K562 (cell line): ENCODE results near the gene KNSTRN. TPM values are rescaled to one million over a fixed set of nuclear protein-coding genes. Genes with fewer than 3 reads are reported as not detected.
A peak's percentile ranks its signal among the peaks of the same experiment; 100 is the strongest.

ENCODE experiments used
- ELF4 ChIP-seq: fragments of 450-650 bp; formaldehyde crosslinking; IDR thresholded peaks from 2 replicates; pipeline ENCODE4 v1.4.0; 2022; ENCODE audit warnings: missing genetic modification characterization
- EWSR1 ChIP-seq: fragments of 450-650 bp; IDR thresholded peaks from 2 replicates; pipeline ENCODE4 v1.6.1; 2018; ENCODE audit warnings: borderline replicate concordance, mild to moderate bottlenecking, low read depth, moderate library complexity; ENCODE audit not compliant: partially characterized antibody
- HMG20B ChIP-seq: fragments of 250-450 bp; sonication (Bioruptor Pico); IDR thresholded peaks from 2 replicates; pipeline ENCODE4 v1.5.0; 2021; ENCODE audit warnings: mild to moderate bottlenecking
- KDM4B ChIP-seq, 2 experiments: fragments of 450-650 bp in 1 of 2; sonication (generic) in 1 of 2; IDR thresholded peaks; 2 replicates each; pipeline ENCODE4 v1.6.1; 2016 to 2017; ENCODE audit warnings: borderline replicate concordance in 2 of 2, antibody characterized with exemption in 1 of 2, low read depth in 1 of 2, mild to moderate bottlenecking in 1 of 2
- PURB ChIP-seq: sonication (generic); formaldehyde crosslinking; IDR thresholded peaks from 2 replicates; pipeline ENCODE4 v1.9.0; 2021; ENCODE audit warnings: low read depth, mild to moderate bottlenecking, missing genetic modification reagents
- RB1 ChIP-seq: fragments of 450-650 bp; IDR thresholded peaks from 2 replicates; pipeline ENCODE4 v1.6.1; 2017; ENCODE audit warnings: low read depth, mild to moderate bottlenecking
- RBM39 ChIP-seq: fragments of 200-400 bp; formaldehyde crosslinking; optimal IDR thresholded peaks from 2 replicates; pipeline ENCODE3; 2018; ENCODE audit warnings: low read depth, low read length
- RUNX1 ChIP-seq: sonication (generic); IDR thresholded peaks from 2 replicates; pipeline ENCODE4 v1.6.1; 2016; ENCODE audit warnings: antibody characterized with exemption, low read depth
- SAP30 ChIP-seq: fragments of 200-600 bp; sonication (generic); IDR thresholded peaks from 2 replicates; pipeline ENCODE4 v1.6.1; 2012; ENCODE audit warnings: borderline replicate concordance, low read depth, mild to moderate bottlenecking, moderate library complexity, low read length, control low read depth, inconsistent platforms; ENCODE audit not compliant: insufficient read depth, poor library complexity, severe bottlenecking
- SREBF1 ChIP-seq: fragments of 150-350 bp; IDR thresholded peaks from 2 replicates; pipeline ENCODE4 v1.6.1; 2014; ENCODE audit warnings: antibody characterized with exemption, low read depth, low read length, borderline replicate concordance
- SREBF2 ChIP-seq: sonication (generic); formaldehyde crosslinking; IDR thresholded peaks from 2 replicates; pipeline ENCODE4 v1.4.0; 2020; ENCODE audit warnings: mild to moderate bottlenecking, missing genetic modification reagents
- TFAM ChIP-seq: fragments of 250-450 bp; sonication (Bioruptor Pico); conservative IDR thresholded peaks from 2 replicates; pipeline ENCODE4 v1.5.0; 2021; ENCODE audit warnings: mild to moderate bottlenecking, moderate library complexity
- ZFP36 ChIP-seq: fragments of 150-350 bp; IDR thresholded peaks from 2 replicates; pipeline ENCODE4 v1.6.1; 2018; ENCODE audit warnings: low read length, low read depth; ENCODE audit not compliant: partially characterized antibody
- ZNF121 ChIP-seq: sonication (generic); formaldehyde crosslinking; conservative IDR thresholded peaks from 2 replicates; pipeline ENCODE4 v1.8.0; 2022; ENCODE audit warnings: missing genetic modification reagents
- ZNF561 ChIP-seq: fragments of 450-650 bp; formaldehyde crosslinking; conservative IDR thresholded peaks from 2 replicates; pipeline ENCODE4 v1.4.0; 2020; ENCODE audit warnings: mild to moderate bottlenecking, moderate library complexity
- ZSCAN32 ChIP-seq: fragments of 450-650 bp; formaldehyde crosslinking; IDR thresholded peaks from 2 replicates; pipeline ENCODE4 v1.4.0; 2020; ENCODE audit warnings: mild to moderate bottlenecking, moderate library complexity
- polyA plus RNA-seq, 8 experiments: library from polyadenylated mRNA; depleted of rRNA in 4 of 8; stranded (reverse) in 5 of 8; unstranded in 3 of 8; fragments of >200 nt; fragmentation: Nextera tagmentation in 2 of 8; fragmentation: Illumina TruSeq in 1 of 8; extraction: Ambion mirVana in 2 of 8; extraction: Trizol in 1 of 8; gene quantifications; 2 replicates each; pipeline versions ENCODE4 v1.2.1 to v1.2.3, GENCODE V29; 2011 to 2014; ENCODE audit warnings: inconsistent platforms in 1 of 8, missing spikeins in 1 of 8
- total RNA-seq, 7 experiments: library from RNA; depleted of rRNA in 6 of 7; stranded (reverse); fragments of >200 nt in 6 of 7; fragmentation: Illumina TruSeq in 2 of 7; extraction: Trizol in 2 of 7; gene quantifications; 2 replicates each; pipeline versions ENCODE4 v1.2.1 to v1.2.3, GENCODE V29; 2011 to 2021; ENCODE audit warnings: low replicate concordance in 1 of 7
- TF ChIP-seq, protein P1 (sequence below): conservative IDR thresholded peaks from 2 replicates; pipeline ENCODE4 v1.6.1; 2011; ENCODE audit warnings: low read depth, mild to moderate bottlenecking, low read length; ENCODE audit not compliant: control insufficient read depth
- TF ChIP-seq, protein P2 (sequence below): fragments of 450-650 bp; formaldehyde crosslinking; IDR thresholded peaks from 2 replicates; pipeline ENCODE4 v1.4.0; 2020; ENCODE audit warnings: mild to moderate bottlenecking, mixed read lengths
- TF ChIP-seq, protein P3 (sequence below): sonication (generic); IDR thresholded peaks from 2 replicates; pipeline ENCODE4 v1.6.1; 2016
- TF ChIP-seq, protein P4 (sequence below): fragments of 250-450 bp; sonication (Bioruptor Pico); IDR thresholded peaks from 2 replicates; pipeline ENCODE4 v1.8.0; 2021; ENCODE audit warnings: moderate library complexity, mild to moderate bottlenecking, inconsistent platforms
- TF ChIP-seq, protein P5 (sequence below): fragments of 250-450 bp; sonication (Bioruptor Pico); IDR thresholded peaks from 2 replicates; pipeline ENCODE4 v1.8.0; 2021; ENCODE audit warnings: borderline replicate concordance, mild to moderate bottlenecking, moderate library complexity; ENCODE audit not compliant: poor library complexity, severe bottlenecking

The KNSTRN gene
- total and polyA plus RNA-seq, 9 of the 15 experiments (the other 6 are each of a cell fraction or from before 2014, with no cell fraction given): 48.7 to 88.2 (median 66.3) TPM

DNA sequence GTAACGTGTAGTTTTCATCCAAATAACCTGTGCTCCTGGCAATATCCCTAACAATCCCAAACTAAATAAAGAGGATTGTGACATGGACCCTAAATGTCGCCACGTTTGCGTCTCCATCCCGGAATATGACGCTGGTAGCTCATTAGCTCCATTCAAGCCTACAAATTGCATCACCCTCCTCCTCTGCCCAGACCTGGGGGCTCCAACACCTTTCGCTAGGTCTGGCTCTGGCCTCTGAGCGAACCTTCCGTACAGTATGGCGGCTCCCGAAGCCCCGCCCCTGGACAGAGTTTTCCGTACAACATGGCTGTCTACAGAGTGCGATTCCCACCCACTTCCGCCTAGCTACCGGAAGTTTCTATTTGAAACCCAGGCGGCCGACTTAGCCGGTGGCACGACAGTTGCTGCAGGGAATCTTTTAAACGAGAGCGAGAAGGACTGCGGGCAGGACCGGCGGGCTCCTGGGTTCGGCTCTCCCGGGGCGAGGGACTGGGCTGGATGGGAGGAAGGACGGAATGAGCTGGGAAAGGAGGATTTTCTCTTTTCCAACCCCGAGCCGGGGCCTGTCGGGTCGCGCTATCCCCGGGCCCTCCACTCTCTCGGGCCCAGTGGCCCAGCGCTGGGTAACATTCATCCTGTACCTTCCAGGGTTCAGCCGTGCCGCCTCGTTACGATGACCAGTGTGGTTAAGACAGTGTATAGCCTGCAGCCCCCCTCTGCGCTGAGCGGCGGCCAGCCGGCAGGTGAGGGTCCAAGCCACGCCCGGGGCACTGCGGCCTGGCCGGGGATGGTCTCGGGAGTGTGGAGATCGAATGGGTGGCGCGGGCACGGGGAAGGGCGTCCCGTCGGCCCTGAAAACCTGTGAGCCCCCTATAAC lies at the start of gene KNSTRN (continued):
- TF ChIP-seq, protein P1, sequence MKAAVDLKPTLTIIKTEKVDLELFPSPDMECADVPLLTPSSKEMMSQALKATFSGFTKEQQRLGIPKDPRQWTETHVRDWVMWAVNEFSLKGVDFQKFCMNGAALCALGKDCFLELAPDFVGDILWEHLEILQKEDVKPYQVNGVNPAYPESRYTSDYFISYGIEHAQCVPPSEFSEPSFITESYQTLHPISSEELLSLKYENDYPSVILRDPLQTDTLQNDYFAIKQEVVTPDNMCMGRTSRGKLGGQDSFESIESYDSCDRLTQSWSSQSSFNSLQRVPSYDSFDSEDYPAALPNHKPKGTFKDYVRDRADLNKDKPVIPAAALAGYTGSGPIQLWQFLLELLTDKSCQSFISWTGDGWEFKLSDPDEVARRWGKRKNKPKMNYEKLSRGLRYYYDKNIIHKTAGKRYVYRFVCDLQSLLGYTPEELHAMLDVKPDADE: peak; percentile 85
- TF ChIP-seq RBM39 (no peak), HMG20B (CRISPR knock-in tag) (no peak), RUNX1 (0 out of 2 replicates have a peak, but pooled peaks have one; percentile 29), ELF4 (CRISPR knock-in tag) (no peak), EWSR1 (no peak), SREBF2 (no peak), ZNF121 (CRISPR knock-in tag) (no peak), ZNF561 (CRISPR knock-in tag) (no peak), KDM4B (IDR thresholded peaks at IDR 0.05; ENCODE audit: borderline replicate concordance in 2 of 2, low read depth in 1 of 2) (peak in 1 of 2 experiments; percentile 91; a peak in 2 of 4 replicates), ZSCAN32 (CRISPR knock-in tag) (no peak), TFAM (no peak), RB1 (peak; percentile 66; the same call in 1 of the 2 replicates), PURB (CRISPR knock-in tag) (no peak), ZFP36 (no peak), SREBF1 (no peak), SAP30 (peak; percentile 91)
- TF ChIP-seq, protein P2, sequence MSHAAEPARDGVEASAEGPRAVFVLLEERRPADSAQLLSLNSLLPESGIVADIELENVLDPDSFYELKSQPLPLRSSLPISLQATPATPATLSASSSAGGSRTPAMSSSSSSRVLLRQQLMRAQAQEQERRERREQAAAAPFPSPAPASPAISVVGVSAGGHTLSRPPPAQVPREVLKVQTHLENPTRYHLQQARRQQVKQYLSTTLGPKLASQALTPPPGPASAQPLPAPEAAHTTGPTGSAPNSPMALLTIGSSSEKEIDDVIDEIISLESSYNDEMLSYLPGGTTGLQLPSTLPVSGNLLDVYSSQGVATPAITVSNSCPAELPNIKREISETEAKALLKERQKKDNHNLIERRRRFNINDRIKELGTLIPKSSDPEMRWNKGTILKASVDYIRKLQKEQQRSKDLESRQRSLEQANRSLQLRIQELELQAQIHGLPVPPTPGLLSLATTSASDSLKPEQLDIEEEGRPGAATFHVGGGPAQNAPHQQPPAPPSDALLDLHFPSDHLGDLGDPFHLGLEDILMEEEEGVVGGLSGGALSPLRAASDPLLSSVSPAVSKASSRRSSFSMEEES: no peak
- TF ChIP-seq, protein P3, sequence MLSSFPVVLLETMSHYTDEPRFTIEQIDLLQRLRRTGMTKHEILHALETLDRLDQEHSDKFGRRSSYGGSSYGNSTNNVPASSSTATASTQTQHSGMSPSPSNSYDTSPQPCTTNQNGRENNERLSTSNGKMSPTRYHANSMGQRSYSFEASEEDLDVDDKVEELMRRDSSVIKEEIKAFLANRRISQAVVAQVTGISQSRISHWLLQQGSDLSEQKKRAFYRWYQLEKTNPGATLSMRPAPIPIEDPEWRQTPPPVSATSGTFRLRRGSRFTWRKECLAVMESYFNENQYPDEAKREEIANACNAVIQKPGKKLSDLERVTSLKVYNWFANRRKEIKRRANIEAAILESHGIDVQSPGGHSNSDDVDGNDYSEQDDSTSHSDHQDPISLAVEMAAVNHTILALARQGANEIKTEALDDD: no peak
- TF ChIP-seq, protein P4, sequence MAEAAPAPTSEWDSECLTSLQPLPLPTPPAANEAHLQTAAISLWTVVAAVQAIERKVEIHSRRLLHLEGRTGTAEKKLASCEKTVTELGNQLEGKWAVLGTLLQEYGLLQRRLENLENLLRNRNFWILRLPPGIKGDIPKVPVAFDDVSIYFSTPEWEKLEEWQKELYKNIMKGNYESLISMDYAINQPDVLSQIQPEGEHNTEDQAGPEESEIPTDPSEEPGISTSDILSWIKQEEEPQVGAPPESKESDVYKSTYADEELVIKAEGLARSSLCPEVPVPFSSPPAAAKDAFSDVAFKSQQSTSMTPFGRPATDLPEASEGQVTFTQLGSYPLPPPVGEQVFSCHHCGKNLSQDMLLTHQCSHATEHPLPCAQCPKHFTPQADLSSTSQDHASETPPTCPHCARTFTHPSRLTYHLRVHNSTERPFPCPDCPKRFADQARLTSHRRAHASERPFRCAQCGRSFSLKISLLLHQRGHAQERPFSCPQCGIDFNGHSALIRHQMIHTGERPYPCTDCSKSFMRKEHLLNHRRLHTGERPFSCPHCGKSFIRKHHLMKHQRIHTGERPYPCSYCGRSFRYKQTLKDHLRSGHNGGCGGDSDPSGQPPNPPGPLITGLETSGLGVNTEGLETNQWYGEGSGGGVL (CRISPR knock-in tag): no peak
- TF ChIP-seq, protein P5, sequence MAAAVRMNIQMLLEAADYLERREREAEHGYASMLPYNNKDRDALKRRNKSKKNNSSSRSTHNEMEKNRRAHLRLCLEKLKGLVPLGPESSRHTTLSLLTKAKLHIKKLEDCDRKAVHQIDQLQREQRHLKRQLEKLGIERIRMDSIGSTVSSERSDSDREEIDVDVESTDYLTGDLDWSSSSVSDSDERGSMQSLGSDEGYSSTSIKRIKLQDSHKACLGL (CRISPR knock-in tag): no peak
